WTC11 (cell line): Measurements from ENCODE around the gene COL5A3. TPM values are rescaled to one million over a fixed set of nuclear protein-coding genes. Genes with fewer than 3 reads are reported as not detected.
"Not testable (repeated sequence)": the region's sequence is repeated elsewhere in the genome, so short reads cannot be mapped to it uniquely, and the experiment has no call there.

Experiments used
- ATAC-seq: fragments of 200-7000 bp; cut with Tn5 transposase; 2 replicates; pipeline ENCODE4 v1.10.0; 2021; ENCODE audit warnings: mild to moderate bottlenecking, moderate library complexity
- CTCF ChIA-PET: fragments of 300-600 bp; sonication (Branson Sonifier 250); formaldehyde crosslinking; loops from one replicate; lab custom pipeline; 2021; ENCODE audit warnings: antibody characterized with exemption; lab: Charles Lee
- POLR2A ChIA-PET: fragments of 350-600 bp; sonication (Branson Sonifier 250); formaldehyde crosslinking; loops from one replicate; lab custom pipeline; 2021; ENCODE audit warnings: antibody characterized with exemption; lab: Charles Lee
- DNase-seq: peaks from one replicate; pipeline ENCODE4 v3.0.0; 2021; ENCODE audit warnings: low spot score
- H3K27ac Mint-ChIP-seq: 2 replicates; pipeline ENCODE4 v1.8.0; 2021; ENCODE audit warnings: mixed read lengths
- H3K27me3 Mint-ChIP-seq: 2 replicates; pipeline ENCODE4 v1.8.0; 2021; ENCODE audit warnings: low read depth, mild to moderate bottlenecking, moderate library complexity, mixed read lengths
- H3K36me3 Mint-ChIP-seq: 2 replicates; pipeline ENCODE4 v1.8.0; 2021; ENCODE audit warnings: mixed read lengths
- H3K4me1 Mint-ChIP-seq: 2 replicates; pipeline ENCODE4 v1.8.0; 2022; ENCODE audit warnings: mixed read lengths
- H3K4me3 Mint-ChIP-seq: 2 replicates; pipeline ENCODE4 v1.8.0; 2021; ENCODE audit warnings: mild to moderate bottlenecking, moderate library complexity, mixed read lengths
- H3K9me3 Mint-ChIP-seq: 2 replicates; pipeline ENCODE4 v1.8.0; 2021; ENCODE audit warnings: mixed read lengths
- CREB1 ChIP-seq: sonication (generic); formaldehyde crosslinking; IDR thresholded peaks from 2 replicates; pipeline ENCODE4 v1.8.0; 2023; ENCODE audit warnings: mild to moderate bottlenecking, missing genetic modification reagents
- FOXK1 ChIP-seq: sonication (generic); formaldehyde crosslinking; IDR thresholded peaks from 2 replicates; pipeline ENCODE4 v1.8.0; 2022; ENCODE audit warnings: mild to moderate bottlenecking, moderate library complexity, missing genetic modification reagents
- JAZF1 ChIP-seq: fragments of 250-450 bp; sonication (Bioruptor Pico); IDR thresholded peaks from 2 replicates; pipeline ENCODE4 v1.9.0; 2021; ENCODE audit warnings: moderate library complexity, mild to moderate bottlenecking, inconsistent platforms
- MYBL2 ChIP-seq: sonication (generic); formaldehyde crosslinking; IDR thresholded peaks from 2 replicates; pipeline ENCODE4 v1.8.1; 2023; ENCODE audit warnings: mild to moderate bottlenecking, moderate library complexity, missing genetic modification reagents
- NFATC4 ChIP-seq: fragments of 250-450 bp; sonication (Bioruptor Pico); IDR thresholded peaks from 2 replicates; pipeline ENCODE4 v1.9.0; 2021; ENCODE audit warnings: mild to moderate bottlenecking
- RORB ChIP-seq: fragments of 250-450 bp; sonication (Bioruptor Pico); IDR thresholded peaks from 2 replicates; pipeline ENCODE4 v1.9.0; 2021; ENCODE audit warnings: mild to moderate bottlenecking
- SP1 ChIP-seq: sonication (generic); formaldehyde crosslinking; conservative IDR thresholded peaks from 2 replicates; pipeline ENCODE4 v1.8.1; 2022; ENCODE audit warnings: missing genetic modification reagents
- TEAD4 ChIP-seq: sonication (generic); formaldehyde crosslinking; IDR thresholded peaks from 2 replicates; pipeline ENCODE4 v1.8.0; 2022; ENCODE audit warnings: mild to moderate bottlenecking, missing genetic modification reagents
- ZNF138 ChIP-seq: sonication (generic); formaldehyde crosslinking; conservative IDR thresholded peaks from 2 replicates; pipeline ENCODE4 v1.8.1; 2022; ENCODE audit warnings: mild to moderate bottlenecking, moderate library complexity, missing genetic modification reagents
- ZNF219 ChIP-seq: sonication (generic); formaldehyde crosslinking; IDR thresholded peaks from 2 replicates; pipeline ENCODE4 v1.8.0; 2023; ENCODE audit warnings: missing genetic modification reagents, mild to moderate bottlenecking, borderline replicate concordance
- ZNF232 ChIP-seq: sonication (generic); formaldehyde crosslinking; IDR thresholded peaks from 2 replicates; pipeline ENCODE4 v1.8.0; 2022; ENCODE audit warnings: mild to moderate bottlenecking, missing genetic modification reagents
- ZNF396 ChIP-seq: fragments of 250-450 bp; sonication (Bioruptor Pico); IDR thresholded peaks from 2 replicates; pipeline ENCODE4 v1.8.0; 2021; ENCODE audit warnings: mild to moderate bottlenecking, moderate library complexity, borderline replicate concordance
- total RNA-seq: library from RNA; stranded (reverse); gene quantifications from 3 replicates; pipeline ENCODE4 v1.2.3, GENCODE V29; 2021
- TF ChIP-seq, protein P1 (sequence below): sonication (generic); formaldehyde crosslinking; IDR thresholded peaks from 2 replicates; pipeline ENCODE4 v1.8.0; 2023; ENCODE audit warnings: mild to moderate bottlenecking, missing genetic modification reagents
- TF ChIP-seq, protein P2 (sequence below): sonication (generic); formaldehyde crosslinking; IDR thresholded peaks from 2 replicates; pipeline ENCODE4 v1.8.1; 2022; ENCODE audit warnings: low read depth, missing genetic modification reagents, borderline replicate concordance
- TF ChIP-seq, protein P3 (sequence below): sonication (generic); formaldehyde crosslinking; IDR thresholded peaks from 2 replicates; pipeline ENCODE4 v1.8.1; 2023; ENCODE audit warnings: mild to moderate bottlenecking, missing genetic modification reagents

COL5A3 gene
- total RNA-seq, 1 experiment from 2014 or later = 0.81 TPM

DNA sequence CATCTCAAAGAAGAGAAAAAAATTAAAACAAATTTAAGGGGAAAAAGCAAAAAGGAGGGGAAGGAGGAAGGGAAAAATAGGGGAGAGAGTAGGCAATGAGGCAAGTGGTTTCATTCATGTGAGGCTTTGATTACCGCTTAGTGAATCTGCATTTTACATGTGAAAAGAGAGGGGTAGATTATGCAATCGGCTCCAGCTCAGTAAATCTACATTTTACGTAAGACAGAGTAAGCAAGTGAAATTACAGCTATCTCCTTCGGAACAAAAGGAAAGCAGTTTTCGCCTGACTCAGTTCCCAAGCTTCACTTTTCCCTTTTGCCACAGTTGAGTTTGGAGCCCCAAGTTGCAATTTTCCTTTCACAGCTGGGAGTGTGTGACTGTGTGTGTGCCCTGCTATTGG, 58.0 kb downstream of the COL5A3 start:
- CTCF ChIA-PET = interaction anchor here (0.6 to 5.3 kb wide), 6 partner anchors 13 to 146 kb away, joined by 3 to 30 read pairs (median 11); partner anchors contain the start of genes COL5A3 and OLFM2
- peak overlapping the region; percentile 6; the same call in 1 of the 2 replicates for H3K4me3 Mint-ChIP-seq
- no peaks in the 10 kb centered on the region for H3K9me3 Mint-ChIP-seq

DNA sequence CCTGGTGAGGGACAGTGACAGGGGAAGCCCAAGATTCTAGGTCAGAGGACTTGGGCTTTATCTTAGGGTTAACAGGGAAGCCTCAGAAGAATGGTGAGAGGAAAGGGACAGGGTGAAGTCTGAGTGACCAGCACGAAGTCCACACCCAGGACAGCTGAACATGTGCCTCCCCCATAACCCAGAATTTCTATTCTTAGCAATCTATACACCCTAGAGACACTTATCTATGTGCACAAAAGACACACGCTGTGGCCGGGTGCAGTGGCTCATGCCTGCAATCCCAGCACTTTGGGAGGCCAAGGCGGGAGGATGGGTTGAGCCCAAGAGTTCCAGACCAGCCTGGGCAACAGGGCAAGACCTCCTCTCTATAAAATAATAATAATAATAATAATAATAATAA, 62.9 kb downstream of the COL5A3 start:
- CTCF ChIA-PET = interaction anchor here (0.5 to 0.9 kb wide), 2 partner anchors 52 to 80 kb away, joined by 3 read pairs; no protein-coding TSS in a partner anchor
- Mint-ChIP-seq H3K27me3 (peaks cover 8% of the 10 kb centered on the region), H3K36me3 (no peaks in the 10 kb centered on the region), H3K4me3 (no peak overlapping the region), H3K9me3 (peaks cover 1% of the 10 kb centered on the region), H3K4me1 (peaks cover 23% of the 10 kb centered on the region), H3K27ac (no peak overlapping the region)
- POLR2A ChIA-PET = interaction anchor here (0.6 kb wide), 1 partner anchor 14 kb away, joined by 3 read pairs; no protein-coding TSS in a partner anchor
- DNase-seq = no peak
- no peak for ATAC-seq
- TF ChIP-seq ZNF396 (CRISPR knock-in tag) (no peak), TEAD4 (CRISPR knock-in tag) (no peak), RORB (CRISPR knock-in tag) (no peak), MYBL2 (no peak), SP1 (no peak), CREB1 (CRISPR knock-in tag) (no peak), ZNF138 (no peak)
- TF ChIP-seq, protein P1, sequence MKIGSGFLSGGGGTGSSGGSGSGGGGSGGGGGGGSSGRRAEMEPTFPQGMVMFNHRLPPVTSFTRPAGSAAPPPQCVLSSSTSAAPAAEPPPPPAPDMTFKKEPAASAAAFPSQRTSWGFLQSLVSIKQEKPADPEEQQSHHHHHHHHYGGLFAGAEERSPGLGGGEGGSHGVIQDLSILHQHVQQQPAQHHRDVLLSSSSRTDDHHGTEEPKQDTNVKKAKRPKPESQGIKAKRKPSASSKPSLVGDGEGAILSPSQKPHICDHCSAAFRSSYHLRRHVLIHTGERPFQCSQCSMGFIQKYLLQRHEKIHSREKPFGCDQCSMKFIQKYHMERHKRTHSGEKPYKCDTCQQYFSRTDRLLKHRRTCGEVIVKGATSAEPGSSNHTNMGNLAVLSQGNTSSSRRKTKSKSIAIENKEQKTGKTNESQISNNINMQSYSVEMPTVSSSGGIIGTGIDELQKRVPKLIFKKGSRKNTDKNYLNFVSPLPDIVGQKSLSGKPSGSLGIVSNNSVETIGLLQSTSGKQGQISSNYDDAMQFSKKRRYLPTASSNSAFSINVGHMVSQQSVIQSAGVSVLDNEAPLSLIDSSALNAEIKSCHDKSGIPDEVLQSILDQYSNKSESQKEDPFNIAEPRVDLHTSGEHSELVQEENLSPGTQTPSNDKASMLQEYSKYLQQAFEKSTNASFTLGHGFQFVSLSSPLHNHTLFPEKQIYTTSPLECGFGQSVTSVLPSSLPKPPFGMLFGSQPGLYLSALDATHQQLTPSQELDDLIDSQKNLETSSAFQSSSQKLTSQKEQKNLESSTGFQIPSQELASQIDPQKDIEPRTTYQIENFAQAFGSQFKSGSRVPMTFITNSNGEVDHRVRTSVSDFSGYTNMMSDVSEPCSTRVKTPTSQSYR = no peak
- TF ChIP-seq, protein P2, sequence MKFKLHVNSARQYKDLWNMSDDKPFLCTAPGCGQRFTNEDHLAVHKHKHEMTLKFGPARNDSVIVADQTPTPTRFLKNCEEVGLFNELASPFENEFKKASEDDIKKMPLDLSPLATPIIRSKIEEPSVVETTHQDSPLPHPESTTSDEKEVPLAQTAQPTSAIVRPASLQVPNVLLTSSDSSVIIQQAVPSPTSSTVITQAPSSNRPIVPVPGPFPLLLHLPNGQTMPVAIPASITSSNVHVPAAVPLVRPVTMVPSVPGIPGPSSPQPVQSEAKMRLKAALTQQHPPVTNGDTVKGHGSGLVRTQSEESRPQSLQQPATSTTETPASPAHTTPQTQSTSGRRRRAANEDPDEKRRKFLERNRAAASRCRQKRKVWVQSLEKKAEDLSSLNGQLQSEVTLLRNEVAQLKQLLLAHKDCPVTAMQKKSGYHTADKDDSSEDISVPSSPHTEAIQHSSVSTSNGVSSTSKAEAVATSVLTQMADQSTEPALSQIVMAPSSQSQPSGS (CRISPR knock-in tag) = no peak
- TF ChIP-seq, protein P3, sequence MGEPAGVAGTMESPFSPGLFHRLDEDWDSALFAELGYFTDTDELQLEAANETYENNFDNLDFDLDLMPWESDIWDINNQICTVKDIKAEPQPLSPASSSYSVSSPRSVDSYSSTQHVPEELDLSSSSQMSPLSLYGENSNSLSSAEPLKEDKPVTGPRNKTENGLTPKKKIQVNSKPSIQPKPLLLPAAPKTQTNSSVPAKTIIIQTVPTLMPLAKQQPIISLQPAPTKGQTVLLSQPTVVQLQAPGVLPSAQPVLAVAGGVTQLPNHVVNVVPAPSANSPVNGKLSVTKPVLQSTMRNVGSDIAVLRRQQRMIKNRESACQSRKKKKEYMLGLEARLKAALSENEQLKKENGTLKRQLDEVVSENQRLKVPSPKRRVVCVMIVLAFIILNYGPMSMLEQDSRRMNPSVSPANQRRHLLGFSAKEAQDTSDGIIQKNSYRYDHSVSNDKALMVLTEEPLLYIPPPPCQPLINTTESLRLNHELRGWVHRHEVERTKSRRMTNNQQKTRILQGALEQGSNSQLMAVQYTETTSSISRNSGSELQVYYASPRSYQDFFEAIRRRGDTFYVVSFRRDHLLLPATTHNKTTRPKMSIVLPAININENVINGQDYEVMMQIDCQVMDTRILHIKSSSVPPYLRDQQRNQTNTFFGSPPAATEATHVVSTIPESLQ (CRISPR knock-in tag) = no peak

More for the DNA sequence above, 58.0 kb downstream of the COL5A3 start:
- DNase-seq = no peak
- Mint-ChIP-seq H3K27ac (peak overlapping the region; percentile 97), H3K27me3 (no peaks in the 10 kb centered on the region; the same call in 1 of the 2 replicates), H3K36me3 (no peaks in the 10 kb centered on the region), H3K4me1 (peaks cover 19% of the 10 kb centered on the region)
- ATAC-seq = peak; percentile 39; the same call in 1 of the 2 replicates
- TF ChIP-seq ZNF232 (CRISPR knock-in tag) = peak; percentile 96
- TF ChIP-seq ZNF219 (CRISPR knock-in tag) = no peak
- TF ChIP-seq FOXK1 (CRISPR knock-in tag) = no peak
- no peak for TF ChIP-seq JAZF1 (CRISPR knock-in tag)
- TF ChIP-seq NFATC4 (CRISPR knock-in tag) = no peak
- POLR2A ChIA-PET = no interaction called here

DNA sequence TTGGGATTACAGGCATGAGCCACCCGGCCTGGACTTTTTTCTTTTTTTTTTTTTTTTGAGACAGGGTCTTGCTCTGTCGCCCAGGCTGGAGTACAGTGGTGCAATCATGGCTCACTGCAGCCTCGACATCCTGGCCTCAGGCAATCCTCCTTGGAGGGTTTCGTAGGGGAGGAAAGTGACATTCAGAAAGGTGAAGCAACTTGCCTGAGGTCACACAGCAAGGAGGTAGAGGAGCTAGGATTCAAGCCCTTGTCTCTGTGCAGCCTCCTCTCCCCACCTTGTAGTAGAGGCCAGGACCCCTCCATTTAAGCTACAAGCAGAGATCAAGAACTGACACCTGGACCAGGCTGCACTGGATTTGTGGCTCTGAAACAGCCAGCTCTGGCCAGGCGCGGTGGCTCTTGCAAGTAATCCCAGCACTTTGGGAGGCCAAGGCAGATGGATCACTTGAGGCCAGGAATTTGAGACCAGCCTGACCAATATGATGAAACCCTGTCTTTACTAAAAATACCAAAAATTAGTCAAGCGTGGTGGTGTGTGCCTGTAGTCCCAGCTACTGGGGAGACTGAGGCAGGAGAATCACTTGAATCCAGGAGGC, 63.7 kb downstream of the COL5A3 start:
- ATAC-seq, H3K4me3 Mint-ChIP-seq, DNase-seq, H3K9me3 Mint-ChIP-seq, H3K27ac Mint-ChIP-seq, H3K36me3 Mint-ChIP-seq: not testable (repeated sequence)
- Mint-ChIP-seq H3K4me1 (peaks cover 18% of the 10 kb centered on the region), H3K27me3 (peaks cover 14% of the 10 kb centered on the region)
- ChIA-PET POLR2A (interaction anchor here (0.5 to 1.2 kb wide), 2 partner anchors 19 to 29 kb away, joined by 3 to 4 read pairs; no protein-coding TSS in a partner anchor), CTCF (interaction anchor here (0.7 to 1.5 kb wide), 7 partner anchors 13 to 371 kb away, joined by 3 to 12 read pairs (median 3); partner anchors contain the start of gene PIN1)
